ENCODE measurements around the gene LASP1. TPM values are rescaled to one million over a fixed set of nuclear protein-coding genes. Genes with fewer than 3 reads are reported as not detected.

Gene LASP1
- total and polyA plus RNA-seq, 2 of the 4 experiments (the other 2 are of a cell fraction): 79.8 to 262 TPM

GRCh38 chr17:38899421-38899820, 29.6 kb downstream of the LASP1 start:
- Histone ChIP-seq H2BK20ac (ENCODE audit: low read depth, low read length) (no peak overlapping the region), H3K9me1 (ENCODE audit: insufficient read depth, low read length) (peaks cover 24% of the 10 kb centered on the region), H3K18ac (ENCODE audit: low read depth, low read length) (no peak overlapping the region), H2AK5ac (ENCODE audit: low read depth, low read length) (no peak overlapping the region), H3K27ac (ENCODE audit: insufficient read depth, low read length) (no peak overlapping the region), H3K4me3 (ENCODE audit: insufficient read depth, low read depth, low read length) (no peak overlapping the region), H3K9ac (ENCODE audit: low read depth, low read length) (no peak overlapping the region), H3K4ac (ENCODE audit: low read depth, low read length) (no peak overlapping the region; the same call in 1 of the 2 replicates), H4K91ac (ENCODE audit: insufficient read depth, low read depth, low read length) (no peak overlapping the region), H3K27me3 (ENCODE audit: control insufficient read depth, insufficient read depth, low read length) (no peaks in the 10 kb centered on the region), H3K4me2 (ENCODE audit: low read depth, low read length) (no peak overlapping the region), H3K79me1 (ENCODE audit: low read depth in 1 of 2, low read length in 2 of 2) (peaks cover 45 to 87% of the 10 kb centered on the region in 2 experiments), H4K20me1 (ENCODE audit: insufficient read depth, low read length) (peaks cover 97% of the 10 kb centered on the region), H4K5ac (ENCODE audit: low read depth, low read length) (no peak overlapping the region), H3K23ac (ENCODE audit: low read depth, low read length) (no peak overlapping the region), H2BK120ac (ENCODE audit: low read depth, low read length) (no peak overlapping the region), H2AK9ac (replicated peaks; ENCODE audit: low read depth, low read length, poor library complexity) (no peak overlapping the region), H2BK15ac (ENCODE audit: low read depth, low read length) (no peak overlapping the region), H3K14ac (replicated peaks; ENCODE audit: low read depth, low read length) (no peak overlapping the region), H3K56ac (ENCODE audit: extremely low read depth, insufficient read depth, low read length) (no peak overlapping the region), H2AFZ (replicated peaks; ENCODE audit: low read length, poor library complexity) (no peak overlapping the region), H3K4me1 (ENCODE audit: control insufficient read depth, insufficient read depth, low read length) (peaks cover 29% of the 10 kb centered on the region), H2BK5ac (ENCODE audit: low read depth, low read length, poor library complexity, severe bottlenecking) (no peak overlapping the region), H3K9me3 (ENCODE audit: control insufficient read depth, insufficient read depth, low read length) (no peaks in the 10 kb centered on the region), H4K8ac (ENCODE audit: low read depth in 2 of 2, low read length in 2 of 2) (no peak overlapping the region), H3K36me3 (ENCODE audit: control insufficient read depth, insufficient read depth, low read length) (peaks cover 66% of the 10 kb centered on the region)
- in situ Hi-C loops (cut with MboI; ENCODE audit: low sequenced_read_pairs) (no loop called here), intact Hi-C loops (cut with micrococcal nuclease) (no loop called here), dilution Hi-C loops (cut with HindIII; ENCODE audit: low sequenced_read_pairs, unreplicated experiment) (no loop called here)
- POLR2A ChIA-PET (ENCODE audit: unreplicated experiment): no interaction called here
- TF ChIP-seq RCOR1 (IDR thresholded peaks at IDR 0.05; ENCODE audit: insufficient replicate concordance, low read length) (no peak), CTCF (conservative IDR thresholded peaks at IDR 0.05; ENCODE audit: low read depth, low read length) (no peak), CEBPB (IDR thresholded peaks at IDR 0.05; ENCODE audit: low read depth, low read length) (no peak), MXI1 (IDR thresholded peaks at IDR 0.05; ENCODE audit: borderline replicate concordance, low read depth, low read length) (no peak), POLR2A (IDR thresholded peaks at IDR 0.05; ENCODE audit: low read depth, low read length) (no peak), USF2 (IDR thresholded peaks at IDR 0.05; ENCODE audit: low read depth, low read length) (no peak), FOS (IDR thresholded peaks at IDR 0.05; ENCODE audit: low read depth, low read length) (no peak), SMC3 (IDR thresholded peaks at IDR 0.05; ENCODE audit: low read depth, low read length) (no peak), RFX5 (IDR thresholded peaks at IDR 0.05; ENCODE audit: low read depth, low read length) (no peak), MAFK (IDR thresholded peaks at IDR 0.05; ENCODE audit: low read depth, low read length) (no peak), CHD1 (IDR thresholded peaks at IDR 0.05; ENCODE audit: low read depth, low read length) (no peak), MAZ (IDR thresholded peaks at IDR 0.05; ENCODE audit: borderline replicate concordance, low read depth, low read length) (no peak), NFE2L2 (IDR thresholded peaks at IDR 0.05; ENCODE audit: low read depth, low read length) (no peak), BHLHE40 (IDR thresholded peaks at IDR 0.05; ENCODE audit: low read depth, low read length) (no peak), ELK1 (IDR thresholded peaks at IDR 0.05; ENCODE audit: borderline replicate concordance, low read depth, low read length) (no peak), RAD21 (IDR thresholded peaks at IDR 0.05; ENCODE audit: low read length) (no peak)
- no CpG with 5 or more reads among the region's 5 CpGs for WGBS, 2 experiments (ENCODE audit: extremely low coverage in 2 of 2, insufficient read length in 1 of 2)
- no peak for ATAC-seq (ENCODE audit: low read depth)
- CTCF ChIA-PET: no interaction called here
- no peak for DNase-seq
- no TSS peak for BruUV-seq (replicated peaks)

Measured in IMR-90 (cell line).